Neural cell (in vitro differentiated cells): Measurements from ENCODE around the gene SULT1C2. TPM values are rescaled to one million over a fixed set of nuclear protein-coding genes. Genes with fewer than 3 reads are reported as not detected.

ENCODE experiments used
- H2AFZ ChIP-seq: fragments of 200-600, 300-800 bp; sonication (generic), shearing (Covaris generic); 2 replicates; pipeline ENCODE4 v1.6.0; 2014; ENCODE audit warnings: low read depth, mild to moderate bottlenecking, antibody characterized with exemption, low read length, moderate library complexity
- H3F3A ChIP-seq: fragments of 200-600 bp; shearing (Covaris generic); 2 replicates; pipeline ENCODE4 v1.6.1; 2016; ENCODE audit warnings: mild to moderate bottlenecking, moderate library complexity, mixed read lengths, antibody characterized with exemption, low read length; ENCODE audit not compliant: insufficient read depth, poor library complexity, severe bottlenecking
- H3K27ac ChIP-seq: fragments of 200-600, 300-800 bp; sonication (generic), shearing (Covaris generic); 2 replicates; pipeline ENCODE4 v1.5.1; 2014; ENCODE audit warnings: mild to moderate bottlenecking, low read length, moderate library complexity
- H3K27me3 ChIP-seq: fragments of 300-800, 200-600 bp; sonication (generic), shearing (Covaris generic); 2 replicates; pipeline ENCODE4 v1.6.0; 2014; ENCODE audit warnings: mild to moderate bottlenecking, low read depth, low read length, moderate library complexity; ENCODE audit not compliant: insufficient read depth
- H3K36me3 ChIP-seq: fragments of 300-800, 200-600 bp; sonication (generic), shearing (Covaris generic); 2 replicates; pipeline ENCODE4 v1.5.1; 2014; ENCODE audit warnings: mild to moderate bottlenecking, antibody characterized with exemption, low read length, moderate library complexity; ENCODE audit not compliant: insufficient read depth
- H3K4me2 ChIP-seq: fragments of 300-800, 200-600 bp; sonication (generic), shearing (Covaris generic); 2 replicates; pipeline ENCODE4 v1.6.0; 2014; ENCODE audit warnings: mild to moderate bottlenecking, low read length
- H3K4me3 ChIP-seq: fragments of 300-800, 200-600 bp; sonication (generic), shearing (Covaris generic); 2 replicates; pipeline ENCODE4 v1.5.1; 2014; ENCODE audit warnings: mild to moderate bottlenecking, low read length, moderate library complexity
- H3K79me2 ChIP-seq: fragments of 200-600 bp; shearing (Covaris generic); replicated peaks from 2 replicates; pipeline ENCODE4 v1.6.0; 2014; ENCODE audit warnings: mild to moderate bottlenecking, low read length, moderate library complexity; ENCODE audit not compliant: insufficient read depth
- H3K9ac ChIP-seq: fragments of 300-800, 200-600 bp; sonication (generic), shearing (Covaris generic); 2 replicates; pipeline ENCODE4 v1.6.1; 2016; ENCODE audit warnings: mild to moderate bottlenecking, low read length, mixed read lengths
- H3K9me2 ChIP-seq: fragments of 200-600 bp; shearing (Covaris generic); 2 replicates; pipeline ENCODE4 v1.6.1; 2016; ENCODE audit warnings: mild to moderate bottlenecking, low read length, mixed read lengths; ENCODE audit not compliant: insufficient read depth
- H3K9me3 ChIP-seq: fragments of 200-600, 300-800 bp; sonication (generic), shearing (Covaris generic); 2 replicates; pipeline ENCODE4 v1.6.1; 2016; ENCODE audit warnings: mild to moderate bottlenecking, mixed run types, low read length, moderate library complexity, mixed read lengths
- H4K20me1 ChIP-seq: fragments of 200-600 bp; shearing (Covaris generic); 2 replicates; pipeline ENCODE4 v1.6.1; 2016; ENCODE audit warnings: mild to moderate bottlenecking, mixed run types; ENCODE audit not compliant: insufficient read depth
- CTCF ChIP-seq: fragments of 450-650 bp; IDR thresholded peaks from 2 replicates; pipeline ENCODE4 v1.5.1; 2014; ENCODE audit warnings: antibody characterized with exemption, mild to moderate bottlenecking, moderate library complexity; ENCODE audit not compliant: poor library complexity, severe bottlenecking
- EP300 ChIP-seq: fragments of 450-650 bp; conservative IDR thresholded peaks from 2 replicates; pipeline ENCODE4 v1.6.1; 2014; ENCODE audit warnings: antibody characterized with exemption, mild to moderate bottlenecking, moderate library complexity; ENCODE audit not compliant: poor library complexity, severe bottlenecking
- EZH2 ChIP-seq: fragments of 200-600, 300-800 bp; shearing (Covaris generic), sonication (generic); IDR thresholded peaks from 2 replicates; pipeline ENCODE4 v1.6.1; 2014; ENCODE audit warnings: antibody characterized with exemption, low read length, borderline replicate concordance, mild to moderate bottlenecking; ENCODE audit not compliant: insufficient read depth, poor library complexity, severe bottlenecking
- MXI1 ChIP-seq: fragments of 450-650 bp; conservative IDR thresholded peaks from 2 replicates; pipeline ENCODE4 v1.6.1; 2014; ENCODE audit warnings: antibody characterized with exemption, mild to moderate bottlenecking; ENCODE audit not compliant: poor library complexity, severe bottlenecking
- POLR2AphosphoS5 ChIP-seq: IDR thresholded peaks from 2 replicates; pipeline ENCODE4 v1.6.1; 2012
- RAD21 ChIP-seq: fragments of 450-650 bp; conservative IDR thresholded peaks from 2 replicates; pipeline ENCODE4 v1.6.1; 2014; ENCODE audit warnings: antibody characterized with exemption, mild to moderate bottlenecking, moderate library complexity
- REST ChIP-seq: IDR thresholded peaks from 2 replicates; pipeline ENCODE4 v1.6.1; 2012; ENCODE audit warnings: borderline replicate concordance
- SMC3 ChIP-seq: fragments of 450-650 bp; conservative IDR thresholded peaks from 2 replicates; pipeline ENCODE4 v1.6.1; 2014; ENCODE audit warnings: antibody characterized with exemption, mild to moderate bottlenecking, moderate library complexity; ENCODE audit not compliant: poor library complexity
- TAF1 ChIP-seq: IDR thresholded peaks from 2 replicates; pipeline ENCODE4 v1.6.1; 2012; ENCODE audit warnings: low read depth
- polyA plus RNA-seq: library from polyadenylated mRNA; depleted of rRNA; stranded (reverse); fragments of >200 nt; gene quantifications from 2 replicates; pipeline ENCODE4 v1.2.3, GENCODE V29; 2014

The SULT1C2 gene
- polyA plus RNA-seq, 1 donor from 2014 or later, result not detected

GRCh38 chr2:108263401-108263800, 25.3 kb upstream of the SULT1C2 start:
- Histone ChIP-seq H3K4me2 (no peak overlapping the region), H3K9me3 (no peaks in the 10 kb centered on the region)

GRCh38 chr2:108266218-108266617, 22.5 kb upstream of the SULT1C2 start:
- no peak overlapping the region for H3K9ac ChIP-seq
- H3K9me2 ChIP-seq, result no peaks in the 10 kb centered on the region
- no peaks in the 10 kb centered on the region for H3K27me3 ChIP-seq
- H3K4me2 ChIP-seq, result no peak overlapping the region
- H3K9me3 ChIP-seq, result no peaks in the 10 kb centered on the region
- no peaks in the 10 kb centered on the region for H4K20me1 ChIP-seq
- no peaks in the 10 kb centered on the region for H3F3A ChIP-seq
- H3K79me2 ChIP-seq, result no peaks in the 10 kb centered on the region
- no peak overlapping the region for H3K4me3 ChIP-seq
- H2AFZ ChIP-seq, result no peak overlapping the region
- H3K36me3 ChIP-seq, result no peaks in the 10 kb centered on the region
- no peak overlapping the region for H3K27ac ChIP-seq
- TF ChIP-seq CTCF (no peak), MXI1 (no peak), TAF1 (no peak), EP300 (no peak), POLR2AphosphoS5 (no peak), RAD21 (no peak), REST (no peak), SMC3 (no peak)

More at GRCh38 chr2:108263401-108263800, 25.3 kb upstream of the SULT1C2 start:
- Histone ChIP-seq H3K4me3 (no peak overlapping the region), H3K79me2 (no peaks in the 10 kb centered on the region), H3K27me3 (no peaks in the 10 kb centered on the region), H3K9ac (no peak overlapping the region), H2AFZ (no peak overlapping the region), H3F3A (no peaks in the 10 kb centered on the region), H4K20me1 (no peaks in the 10 kb centered on the region), H3K36me3 (no peaks in the 10 kb centered on the region), H3K9me2 (no peaks in the 10 kb centered on the region), H3K27ac (no peak overlapping the region)
- TF ChIP-seq RAD21 (no peak), POLR2AphosphoS5 (no peak), REST (no peak), EP300 (no peak), EZH2 (no peak), CTCF (no peak)
